ENCODE results near the gene CDS2. TPM values are rescaled to one million over a fixed set of nuclear protein-coding genes. Genes with fewer than 3 reads are reported as not detected.

CDS2 gene
- total and polyA plus RNA-seq, 2 of the 13 experiments (the other 11 are each of a cell fraction or from before 2014, with no cell fraction given) = 81.3 to 153 TPM

- 0 out of 2 replicates have a peak, but pooled peaks have one; percentile 27 for TF ChIP-seq ZNF546 (CRISPR knock-in tag; conservative IDR thresholded peaks at IDR 0.05)
- TF ChIP-seq, protein P1, sequence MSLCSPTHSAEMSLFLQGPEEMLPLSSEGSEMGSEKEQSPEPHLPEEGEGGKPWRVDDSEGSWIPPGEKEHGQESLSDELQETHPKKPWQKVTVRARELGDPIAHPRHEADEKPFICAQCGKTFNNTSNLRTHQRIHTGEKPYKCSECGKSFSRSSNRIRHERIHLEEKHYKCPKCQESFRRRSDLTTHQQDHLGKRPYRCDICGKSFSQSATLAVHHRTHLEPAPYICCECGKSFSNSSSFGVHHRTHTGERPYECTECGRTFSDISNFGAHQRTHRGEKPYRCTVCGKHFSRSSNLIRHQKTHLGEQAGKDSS (CRISPR knock-in tag; IDR thresholded peaks at IDR 0.05; ENCODE audit: borderline replicate concordance, low read depth) = 0 out of 2 replicates have a peak, but pooled peaks have one; percentile 5
- TF ChIP-seq KAT8 (CRISPR knock-in tag; IDR thresholded peaks at IDR 0.05) = peak; percentile 67
- TF ChIP-seq GTF3A (CRISPR knock-in tag; conservative IDR thresholded peaks at IDR 0.05) = peak; percentile 65; the same call in 1 of the 2 replicates
- TF ChIP-seq ZNF781 (CRISPR knock-in tag; IDR thresholded peaks at IDR 0.05; ENCODE audit: borderline replicate concordance, not compliant biosample characterization) = peak; percentile 66
- TF ChIP-seq FOXA3 (CRISPR knock-in tag; IDR thresholded peaks at IDR 0.05) = peak; percentile 67; the same call in 1 of the 2 replicates
- TF ChIP-seq, protein P2, sequence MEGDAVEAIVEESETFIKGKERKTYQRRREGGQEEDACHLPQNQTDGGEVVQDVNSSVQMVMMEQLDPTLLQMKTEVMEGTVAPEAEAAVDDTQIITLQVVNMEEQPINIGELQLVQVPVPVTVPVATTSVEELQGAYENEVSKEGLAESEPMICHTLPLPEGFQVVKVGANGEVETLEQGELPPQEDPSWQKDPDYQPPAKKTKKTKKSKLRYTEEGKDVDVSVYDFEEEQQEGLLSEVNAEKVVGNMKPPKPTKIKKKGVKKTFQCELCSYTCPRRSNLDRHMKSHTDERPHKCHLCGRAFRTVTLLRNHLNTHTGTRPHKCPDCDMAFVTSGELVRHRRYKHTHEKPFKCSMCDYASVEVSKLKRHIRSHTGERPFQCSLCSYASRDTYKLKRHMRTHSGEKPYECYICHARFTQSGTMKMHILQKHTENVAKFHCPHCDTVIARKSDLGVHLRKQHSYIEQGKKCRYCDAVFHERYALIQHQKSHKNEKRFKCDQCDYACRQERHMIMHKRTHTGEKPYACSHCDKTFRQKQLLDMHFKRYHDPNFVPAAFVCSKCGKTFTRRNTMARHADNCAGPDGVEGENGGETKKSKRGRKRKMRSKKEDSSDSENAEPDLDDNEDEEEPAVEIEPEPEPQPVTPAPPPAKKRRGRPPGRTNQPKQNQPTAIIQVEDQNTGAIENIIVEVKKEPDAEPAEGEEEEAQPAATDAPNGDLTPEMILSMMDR (CRISPR knock-in tag; IDR thresholded peaks at IDR 0.05) = peak; percentile 95
- no peak for TF ChIP-seq TMF1 (CRISPR knock-in tag; IDR thresholded peaks at IDR 0.05; ENCODE audit: low read depth)
- no peak for TF ChIP-seq ZNF841 (CRISPR knock-in tag; IDR thresholded peaks at IDR 0.05; ENCODE audit: borderline replicate concordance)
- TF ChIP-seq, protein P3, sequence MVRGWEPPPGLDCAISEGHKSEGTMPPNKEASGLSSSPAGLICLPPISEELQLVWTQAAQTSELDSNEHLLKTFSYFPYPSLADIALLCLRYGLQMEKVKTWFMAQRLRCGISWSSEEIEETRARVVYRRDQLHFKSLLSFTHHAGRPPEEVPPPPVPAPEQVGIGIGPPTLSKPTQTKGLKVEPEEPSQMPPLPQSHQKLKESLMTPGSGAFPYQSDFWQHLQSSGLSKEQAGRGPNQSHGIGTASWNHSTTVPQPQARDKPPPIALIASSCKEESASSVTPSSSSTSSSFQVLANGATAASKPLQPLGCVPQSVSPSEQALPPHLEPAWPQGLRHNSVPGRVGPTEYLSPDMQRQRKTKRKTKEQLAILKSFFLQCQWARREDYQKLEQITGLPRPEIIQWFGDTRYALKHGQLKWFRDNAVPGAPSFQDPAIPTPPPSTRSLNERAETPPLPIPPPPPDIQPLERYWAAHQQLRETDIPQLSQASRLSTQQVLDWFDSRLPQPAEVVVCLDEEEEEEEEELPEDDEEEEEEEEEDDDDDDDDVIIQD (CRISPR knock-in tag; IDR thresholded peaks at IDR 0.05; ENCODE audit: low read depth) = 0 out of 2 replicates have a peak, but pooled peaks have one; percentile 48
- no peak for TF ChIP-seq ZNF549 (CRISPR knock-in tag; IDR thresholded peaks at IDR 0.05)
- TF ChIP-seq ETV5 (CRISPR knock-in tag; IDR thresholded peaks at IDR 0.05; ENCODE audit: borderline replicate concordance) = 0 out of 2 replicates have a peak, but pooled peaks have one; percentile 10
- TF ChIP-seq NCOA1 (CRISPR knock-in tag; IDR thresholded peaks at IDR 0.05) = 0 out of 2 replicates have a peak, but pooled peaks have one; percentile 49
- TF ChIP-seq NR2F6 (IDR thresholded peaks at IDR 0.05) = no peak
- TF ChIP-seq NR2F6 (CRISPR knock-in tag; IDR thresholded peaks at IDR 0.05) = peak; percentile 61; the same call in 1 of the 2 replicates
- TF ChIP-seq, protein P4, sequence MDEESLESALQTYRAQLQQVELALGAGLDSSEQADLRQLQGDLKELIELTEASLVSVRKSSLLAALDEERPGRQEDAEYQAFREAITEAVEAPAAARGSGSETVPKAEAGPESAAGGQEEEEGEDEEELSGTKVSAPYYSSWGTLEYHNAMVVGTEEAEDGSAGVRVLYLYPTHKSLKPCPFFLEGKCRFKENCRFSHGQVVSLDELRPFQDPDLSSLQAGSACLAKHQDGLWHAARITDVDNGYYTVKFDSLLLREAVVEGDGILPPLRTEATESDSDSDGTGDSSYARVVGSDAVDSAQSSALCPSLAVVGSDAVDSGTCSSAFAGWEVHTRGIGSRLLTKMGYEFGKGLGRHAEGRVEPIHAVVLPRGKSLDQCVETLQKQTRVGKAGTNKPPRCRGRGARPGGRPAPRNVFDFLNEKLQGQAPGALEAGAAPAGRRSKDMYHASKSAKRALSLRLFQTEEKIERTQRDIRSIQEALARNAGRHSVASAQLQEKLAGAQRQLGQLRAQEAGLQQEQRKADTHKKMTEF (CRISPR knock-in tag; IDR thresholded peaks at IDR 0.05) = 0 out of 2 replicates have a peak, but pooled peaks have one; percentile 44
- peak; percentile 74 for TF ChIP-seq SAP130 (CRISPR knock-in tag; IDR thresholded peaks at IDR 0.05; ENCODE audit: low read depth)
- peak; percentile 98 for TF ChIP-seq STAG1 (CRISPR knock-in tag; IDR thresholded peaks at IDR 0.05)
- TF ChIP-seq, protein P5, sequence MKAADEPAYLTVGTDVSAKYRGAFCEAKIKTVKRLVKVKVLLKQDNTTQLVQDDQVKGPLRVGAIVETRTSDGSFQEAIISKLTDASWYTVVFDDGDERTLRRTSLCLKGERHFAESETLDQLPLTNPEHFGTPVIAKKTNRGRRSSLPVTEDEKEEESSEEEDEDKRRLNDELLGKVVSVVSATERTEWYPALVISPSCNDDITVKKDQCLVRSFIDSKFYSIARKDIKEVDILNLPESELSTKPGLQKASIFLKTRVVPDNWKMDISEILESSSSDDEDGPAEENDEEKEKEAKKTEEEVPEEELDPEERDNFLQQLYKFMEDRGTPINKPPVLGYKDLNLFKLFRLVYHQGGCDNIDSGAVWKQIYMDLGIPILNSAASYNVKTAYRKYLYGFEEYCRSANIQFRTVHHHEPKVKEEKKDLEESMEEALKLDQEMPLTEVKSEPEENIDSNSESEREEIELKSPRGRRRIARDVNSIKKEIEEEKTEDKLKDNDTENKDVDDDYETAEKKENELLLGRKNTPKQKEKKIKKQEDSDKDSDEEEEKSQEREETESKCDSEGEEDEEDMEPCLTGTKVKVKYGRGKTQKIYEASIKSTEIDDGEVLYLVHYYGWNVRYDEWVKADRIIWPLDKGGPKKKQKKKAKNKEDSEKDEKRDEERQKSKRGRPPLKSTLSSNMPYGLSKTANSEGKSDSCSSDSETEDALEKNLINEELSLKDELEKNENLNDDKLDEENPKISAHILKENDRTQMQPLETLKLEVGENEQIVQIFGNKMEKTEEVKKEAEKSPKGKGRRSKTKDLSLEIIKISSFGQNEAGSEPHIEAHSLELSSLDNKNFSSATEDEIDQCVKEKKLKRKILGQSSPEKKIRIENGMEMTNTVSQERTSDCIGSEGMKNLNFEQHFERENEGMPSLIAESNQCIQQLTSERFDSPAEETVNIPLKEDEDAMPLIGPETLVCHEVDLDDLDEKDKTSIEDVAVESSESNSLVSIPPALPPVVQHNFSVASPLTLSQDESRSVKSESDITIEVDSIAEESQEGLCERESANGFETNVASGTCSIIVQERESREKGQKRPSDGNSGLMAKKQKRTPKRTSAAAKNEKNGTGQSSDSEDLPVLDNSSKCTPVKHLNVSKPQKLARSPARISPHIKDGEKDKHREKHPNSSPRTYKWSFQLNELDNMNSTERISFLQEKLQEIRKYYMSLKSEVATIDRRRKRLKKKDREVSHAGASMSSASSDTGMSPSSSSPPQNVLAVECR (CRISPR knock-in tag; IDR thresholded peaks at IDR 0.05; ENCODE audit: borderline replicate concordance) = peak; percentile 42; the same call in 1 of the 2 replicates
- TF ChIP-seq ZMYM4 (CRISPR knock-in tag; IDR thresholded peaks at IDR 0.05) = 0 out of 2 replicates have a peak, but pooled peaks have one; percentile 26
These were observed 65.2 kb downstream of the CDS2 start (continued) for GRCh38 chr20:5191829-5192569.

All from HepG2 (cell line).